ENCODE data around the gene IQSEC1. TPM values are rescaled to one million over a fixed set of nuclear protein-coding genes. Genes with fewer than 3 reads are reported as not detected.

The IQSEC1 gene
- total and polyA plus RNA-seq, 10 of the 15 experiments (the other 5 are each of a cell fraction or from before 2014, with no cell fraction given), result 0.92 to 55.2 (median 8.5) TPM

DNA sequence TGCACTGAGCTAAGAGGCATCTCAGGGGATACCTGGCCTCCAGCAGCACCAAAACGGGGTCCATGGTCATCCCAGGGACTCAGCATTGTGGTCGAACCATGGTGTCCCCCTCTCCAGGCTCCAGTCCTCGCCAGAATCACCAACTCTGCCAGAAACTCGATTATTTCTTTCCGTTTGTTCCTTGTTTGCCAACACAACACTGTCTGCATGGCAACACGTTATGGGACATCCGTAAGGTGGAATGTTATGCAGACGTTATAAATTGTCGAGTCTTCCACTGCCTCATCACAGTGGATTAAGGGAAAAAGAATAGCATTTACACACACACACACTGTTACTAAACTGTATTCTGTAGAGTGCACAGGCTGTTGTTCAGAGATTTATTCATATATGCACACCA lies 179.4 kb downstream of the IQSEC1 start (continued):
- no peak for TF ChIP-seq MAX (IDR thresholded peaks at IDR 0.05; ENCODE audit: low read depth, low read length)
- TF ChIP-seq EGR1 (IDR thresholded peaks at IDR 0.05; ENCODE audit: borderline replicate concordance in 1 of 2, low read depth in 2 of 2, low read length in 2 of 2), result no peak
- TF ChIP-seq, protein P1, sequence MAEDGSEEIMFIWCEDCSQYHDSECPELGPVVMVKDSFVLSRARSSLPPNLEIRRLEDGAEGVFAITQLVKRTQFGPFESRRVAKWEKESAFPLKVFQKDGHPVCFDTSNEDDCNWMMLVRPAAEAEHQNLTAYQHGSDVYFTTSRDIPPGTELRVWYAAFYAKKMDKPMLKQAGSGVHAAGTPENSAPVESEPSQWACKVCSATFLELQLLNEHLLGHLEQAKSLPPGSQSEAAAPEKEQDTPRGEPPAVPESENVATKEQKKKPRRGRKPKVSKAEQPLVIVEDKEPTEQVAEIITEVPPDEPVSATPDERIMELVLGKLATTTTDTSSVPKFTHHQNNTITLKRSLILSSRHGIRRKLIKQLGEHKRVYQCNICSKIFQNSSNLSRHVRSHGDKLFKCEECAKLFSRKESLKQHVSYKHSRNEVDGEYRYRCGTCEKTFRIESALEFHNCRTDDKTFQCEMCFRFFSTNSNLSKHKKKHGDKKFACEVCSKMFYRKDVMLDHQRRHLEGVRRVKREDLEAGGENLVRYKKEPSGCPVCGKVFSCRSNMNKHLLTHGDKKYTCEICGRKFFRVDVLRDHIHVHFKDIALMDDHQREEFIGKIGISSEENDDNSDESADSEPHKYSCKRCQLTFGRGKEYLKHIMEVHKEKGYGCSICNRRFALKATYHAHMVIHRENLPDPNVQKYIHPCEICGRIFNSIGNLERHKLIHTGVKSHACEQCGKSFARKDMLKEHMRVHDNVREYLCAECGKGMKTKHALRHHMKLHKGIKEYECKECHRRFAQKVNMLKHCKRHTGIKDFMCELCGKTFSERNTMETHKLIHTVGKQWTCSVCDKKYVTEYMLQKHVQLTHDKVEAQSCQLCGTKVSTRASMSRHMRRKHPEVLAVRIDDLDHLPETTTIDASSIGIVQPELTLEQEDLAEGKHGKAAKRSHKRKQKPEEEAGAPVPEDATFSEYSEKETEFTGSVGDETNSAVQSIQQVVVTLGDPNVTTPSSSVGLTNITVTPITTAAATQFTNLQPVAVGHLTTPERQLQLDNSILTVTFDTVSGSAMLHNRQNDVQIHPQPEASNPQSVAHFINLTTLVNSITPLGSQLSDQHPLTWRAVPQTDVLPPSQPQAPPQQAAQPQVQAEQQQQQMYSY (CRISPR knock-in tag; IDR thresholded peaks at IDR 0.05), result no peak
- TF ChIP-seq, protein P2, sequence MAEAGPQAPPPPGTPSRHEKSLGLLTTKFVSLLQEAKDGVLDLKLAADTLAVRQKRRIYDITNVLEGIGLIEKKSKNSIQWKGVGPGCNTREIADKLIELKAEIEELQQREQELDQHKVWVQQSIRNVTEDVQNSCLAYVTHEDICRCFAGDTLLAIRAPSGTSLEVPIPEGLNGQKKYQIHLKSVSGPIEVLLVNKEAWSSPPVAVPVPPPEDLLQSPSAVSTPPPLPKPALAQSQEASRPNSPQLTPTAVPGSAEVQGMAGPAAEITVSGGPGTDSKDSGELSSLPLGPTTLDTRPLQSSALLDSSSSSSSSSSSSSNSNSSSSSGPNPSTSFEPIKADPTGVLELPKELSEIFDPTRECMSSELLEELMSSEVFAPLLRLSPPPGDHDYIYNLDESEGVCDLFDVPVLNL (IDR thresholded peaks at IDR 0.05; ENCODE audit: low read depth, low read length), result no peak
- TF ChIP-seq BACH1 (IDR thresholded peaks at IDR 0.05; ENCODE audit: borderline replicate concordance), result no peak
- no peak for TF ChIP-seq DPF2 (IDR thresholded peaks at IDR 0.05)
- no peak for TF ChIP-seq NFYB (IDR thresholded peaks at IDR 0.05; ENCODE audit: insufficient read depth, low read depth, low read length)

Data from GM12878 (cell line).